HepG2 (cell line): ENCODE measurements around the gene COL4A2. TPM values are rescaled to one million over a fixed set of nuclear protein-coding genes. Genes with fewer than 3 reads are reported as not detected.

Source experiments
- CEBPB ChIP-seq: IDR thresholded peaks from 2 replicates; pipeline ENCODE4 v1.6.1; 2011; ENCODE audit warnings: low read depth, low read length, improper control_type of control experiment, borderline replicate concordance
- CEBPG ChIP-seq: IDR thresholded peaks from 2 replicates; pipeline ENCODE4 v1.6.1; 2016
- CENPX ChIP-seq: sonication (generic); formaldehyde crosslinking; IDR thresholded peaks from 2 replicates; pipeline ENCODE4 v1.9.0; 2021; ENCODE audit warnings: mild to moderate bottlenecking, missing genetic modification reagents, moderate library complexity
- FOXA3 ChIP-seq: IDR thresholded peaks from 2 replicates; pipeline ENCODE4 v1.6.1; 2016; ENCODE audit warnings: missing genetic modification reagents, missing compliant biosample characterization
- HNF4A ChIP-seq: sonication (generic); formaldehyde crosslinking; IDR thresholded peaks from 2 replicates; pipeline ENCODE4 v1.4.0; 2020; ENCODE audit warnings: missing genetic modification reagents
- HNRNPK ChIP-seq: fragments of 200-400 bp; formaldehyde crosslinking; IDR thresholded peaks from 2 replicates; pipeline ENCODE4 v1.6.1; 2018; ENCODE audit warnings: low read length, low read depth, moderate library complexity, mild to moderate bottlenecking; ENCODE audit not compliant: poor library complexity, severe bottlenecking
- IRF9 ChIP-seq: sonication (generic); formaldehyde crosslinking; IDR thresholded peaks from 2 replicates; pipeline ENCODE4 v1.8.0; 2022; ENCODE audit warnings: missing genetic modification reagents, mild to moderate bottlenecking, borderline replicate concordance
- JARID2 ChIP-seq: sonication (generic); formaldehyde crosslinking; IDR thresholded peaks from 2 replicates; pipeline ENCODE4 v1.8.1; 2023; ENCODE audit warnings: missing genetic modification reagents, inconsistent platforms; ENCODE audit not compliant: insufficient replicate concordance
- KLF15 ChIP-seq: sonication (generic); formaldehyde crosslinking; IDR thresholded peaks from 2 replicates; pipeline ENCODE4 v1.8.1; 2023; ENCODE audit warnings: borderline replicate concordance, mild to moderate bottlenecking, inconsistent platforms, missing genetic modification reagents, mixed read lengths
- MTA1 ChIP-seq: sonication (generic); formaldehyde crosslinking; IDR thresholded peaks from 2 replicates; pipeline ENCODE4 v1.4.0; 2020; ENCODE audit warnings: missing genetic modification reagents, mild to moderate bottlenecking, borderline replicate concordance
- SNRNP70 ChIP-seq: fragments of 200-400 bp; formaldehyde crosslinking; IDR thresholded peaks from 2 replicates; pipeline ENCODE4 v1.6.1; 2017; ENCODE audit warnings: mild to moderate bottlenecking, low read depth, low read length, moderate library complexity
- TCF7 ChIP-seq: sonication (generic); IDR thresholded peaks from 2 replicates; pipeline ENCODE4 v1.6.1; 2016; ENCODE audit warnings: antibody characterized with exemption, low read depth
- TRIM22 ChIP-seq: fragments of 450-650 bp; IDR thresholded peaks from 2 replicates; pipeline ENCODE4 v1.6.1; 2017
- ZNF44 ChIP-seq: sonication (generic); formaldehyde crosslinking; IDR thresholded peaks from 2 replicates; pipeline ENCODE4 v1.5.1; 2020; ENCODE audit warnings: mild to moderate bottlenecking, missing genetic modification reagents
- ZNF724P ChIP-seq: sonication (generic); formaldehyde crosslinking; IDR thresholded peaks from 2 replicates; pipeline ENCODE4 v1.8.0; 2022; ENCODE audit warnings: missing genetic modification reagents, borderline replicate concordance
- ZNF784 ChIP-seq: sonication (generic); formaldehyde crosslinking; IDR thresholded peaks from 2 replicates; pipeline ENCODE4 v1.5.1; 2020; ENCODE audit warnings: missing genetic modification reagents, mild to moderate bottlenecking, borderline replicate concordance
- ZNF792 ChIP-seq: IDR thresholded peaks from 2 replicates; pipeline ENCODE4 v1.6.1; 2016
- polyA plus RNA-seq, 8 experiments: library from polyadenylated mRNA; depleted of rRNA in 3 of 8; stranded (reverse) in 7 of 8; unstranded in 1 of 8; fragments of >200 nt; fragmentation: Illumina TruSeq in 4 of 8; extraction: Trizol in 4 of 8; gene quantifications; 2 replicates each; pipeline versions ENCODE4 v1.2.1 to v1.2.3, GENCODE V29; 2011 to 2016; ENCODE audit warnings: low read depth in 4 of 8, missing spikeins in 1 of 8, mixed read lengths in 1 of 8; ENCODE audit not compliant: insufficient read depth in 1 of 8
- total RNA-seq, 5 experiments: library from RNA; depleted of rRNA; stranded (reverse); fragments of >200 nt; fragmentation: Illumina TruSeq; extraction: Trizol; gene quantifications; 2 replicates each; pipeline ENCODE4 v1.2.3, GENCODE V29; 2016; ENCODE audit warnings: low read depth in 1 of 5
- TF ChIP-seq, protein P1 (sequence below): sonication (generic); formaldehyde crosslinking; IDR thresholded peaks from 2 replicates; pipeline ENCODE4 v1.4.0; 2020; ENCODE audit warnings: missing genetic modification reagents, borderline replicate concordance
- TF ChIP-seq, protein P2 (sequence below): IDR thresholded peaks from 2 replicates; pipeline ENCODE4 v1.6.1; 2016; ENCODE audit warnings: low read depth, control low read depth
- TF ChIP-seq, protein P3 (sequence below): sonication (generic); formaldehyde crosslinking; IDR thresholded peaks from 2 replicates; pipeline ENCODE4 v1.4.0; 2020; ENCODE audit warnings: mild to moderate bottlenecking, missing genetic modification reagents
- TF ChIP-seq, protein P4 (sequence below): sonication (generic); formaldehyde crosslinking; IDR thresholded peaks from 2 replicates; pipeline ENCODE4 v1.4.0; 2020; ENCODE audit warnings: missing genetic modification reagents, mild to moderate bottlenecking, borderline replicate concordance

Gene COL4A2
- total and polyA plus RNA-seq, 2 of the 13 experiments (the other 11 are each of a cell fraction or from before 2014, with no cell fraction given) = 0.22 to 1.9 TPM

DNA sequence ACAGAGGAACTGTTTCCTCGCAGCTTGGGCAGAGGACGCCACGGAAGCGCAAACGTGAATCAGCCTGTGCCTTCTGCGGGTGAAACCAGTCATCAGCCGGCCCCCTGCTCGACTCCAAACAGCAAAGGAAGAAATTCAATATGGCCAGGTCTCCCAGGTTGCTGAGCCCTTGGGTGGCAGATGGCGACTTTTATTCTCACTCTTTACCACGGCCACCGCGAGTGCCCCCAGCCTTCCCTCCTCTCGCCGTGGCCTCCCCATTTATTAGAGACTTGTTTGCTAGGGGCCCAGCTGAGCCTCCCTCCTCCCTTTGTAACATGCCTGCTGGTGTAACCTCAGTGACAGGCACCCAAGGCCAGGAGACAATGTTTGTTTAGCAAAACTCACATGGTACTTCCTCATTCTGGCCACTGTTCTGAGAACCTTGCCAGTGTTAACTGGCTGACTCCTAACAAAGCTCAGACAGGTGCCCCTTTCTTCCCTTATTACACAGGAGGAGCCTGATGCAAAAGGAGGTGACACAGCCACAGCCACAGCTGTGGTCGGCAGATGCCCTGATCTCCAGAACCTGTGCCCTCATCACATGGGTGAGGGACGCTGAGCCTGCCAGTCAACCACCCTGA lies 248.6 kb downstream of the COL4A2 start (continued):
- TF ChIP-seq ZNF44 (CRISPR knock-in tag) = no peak
- TF ChIP-seq FOXA3 (CRISPR knock-in tag) = peak; percentile 87
- no peak for TF ChIP-seq SNRNP70
- no peak for TF ChIP-seq HNRNPK
- TF ChIP-seq CEBPB = no peak
- TF ChIP-seq, protein P1, sequence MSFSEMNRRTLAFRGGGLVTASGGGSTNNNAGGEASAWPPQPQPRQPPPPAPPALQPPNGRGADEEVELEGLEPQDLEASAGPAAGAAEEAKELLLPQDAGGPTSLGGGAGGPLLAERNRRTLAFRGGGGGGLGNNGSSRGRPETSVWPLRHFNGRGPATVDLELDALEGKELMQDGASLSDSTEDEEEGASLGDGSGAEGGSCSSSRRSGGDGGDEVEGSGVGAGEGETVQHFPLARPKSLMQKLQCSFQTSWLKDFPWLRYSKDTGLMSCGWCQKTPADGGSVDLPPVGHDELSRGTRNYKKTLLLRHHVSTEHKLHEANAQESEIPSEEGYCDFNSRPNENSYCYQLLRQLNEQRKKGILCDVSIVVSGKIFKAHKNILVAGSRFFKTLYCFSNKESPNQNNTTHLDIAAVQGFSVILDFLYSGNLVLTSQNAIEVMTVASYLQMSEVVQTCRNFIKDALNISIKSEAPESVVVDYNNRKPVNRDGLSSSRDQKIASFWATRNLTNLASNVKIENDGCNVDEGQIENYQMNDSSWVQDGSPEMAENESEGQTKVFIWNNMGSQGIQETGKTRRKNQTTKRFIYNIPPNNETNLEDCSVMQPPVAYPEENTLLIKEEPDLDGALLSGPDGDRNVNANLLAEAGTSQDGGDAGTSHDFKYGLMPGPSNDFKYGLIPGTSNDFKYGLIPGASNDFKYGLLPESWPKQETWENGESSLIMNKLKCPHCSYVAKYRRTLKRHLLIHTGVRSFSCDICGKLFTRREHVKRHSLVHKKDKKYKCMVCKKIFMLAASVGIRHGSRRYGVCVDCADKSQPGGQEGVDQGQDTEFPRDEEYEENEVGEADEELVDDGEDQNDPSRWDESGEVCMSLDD (CRISPR knock-in tag) = no peak
- no peak for TF ChIP-seq JARID2
- 0 out of 2 replicates have a peak, but pooled peaks have one; percentile 31 for TF ChIP-seq HNF4A
- no peak for TF ChIP-seq ZNF724P (CRISPR knock-in tag)
- TF ChIP-seq TRIM22 = no peak
- TF ChIP-seq, protein P2, sequence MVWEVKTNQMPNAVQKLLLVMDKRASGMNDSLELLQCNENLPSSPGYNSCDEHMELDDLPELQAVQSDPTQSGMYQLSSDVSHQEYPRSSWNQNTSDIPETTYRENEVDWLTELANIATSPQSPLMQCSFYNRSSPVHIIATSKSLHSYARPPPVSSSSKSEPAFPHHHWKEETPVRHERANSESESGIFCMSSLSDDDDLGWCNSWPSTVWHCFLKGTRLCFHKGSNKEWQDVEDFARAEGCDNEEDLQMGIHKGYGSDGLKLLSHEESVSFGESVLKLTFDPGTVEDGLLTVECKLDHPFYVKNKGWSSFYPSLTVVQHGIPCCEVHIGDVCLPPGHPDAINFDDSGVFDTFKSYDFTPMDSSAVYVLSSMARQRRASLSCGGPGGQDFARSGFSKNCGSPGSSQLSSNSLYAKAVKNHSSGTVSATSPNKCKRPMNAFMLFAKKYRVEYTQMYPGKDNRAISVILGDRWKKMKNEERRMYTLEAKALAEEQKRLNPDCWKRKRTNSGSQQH (CRISPR knock-in tag) = 0 out of 2 replicates have a peak, but pooled peaks have one; percentile 70
- no peak for TF ChIP-seq CENPX (CRISPR knock-in tag)
- TF ChIP-seq, protein P3, sequence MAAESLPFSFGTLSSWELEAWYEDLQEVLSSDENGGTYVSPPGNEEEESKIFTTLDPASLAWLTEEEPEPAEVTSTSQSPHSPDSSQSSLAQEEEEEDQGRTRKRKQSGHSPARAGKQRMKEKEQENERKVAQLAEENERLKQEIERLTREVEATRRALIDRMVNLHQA (CRISPR knock-in tag) = no peak
- no peak for TF ChIP-seq TCF7
- TF ChIP-seq CEBPG (CRISPR knock-in tag) = peak; percentile 56
- TF ChIP-seq ZNF784 (CRISPR knock-in tag) = no peak
- no peak for TF ChIP-seq IRF9 (CRISPR knock-in tag)
- no peak for TF ChIP-seq ZNF792 (CRISPR knock-in tag)
- TF ChIP-seq KLF15 (CRISPR knock-in tag) = no peak
- no peak for TF ChIP-seq MTA1 (CRISPR knock-in tag)
- TF ChIP-seq, protein P4, sequence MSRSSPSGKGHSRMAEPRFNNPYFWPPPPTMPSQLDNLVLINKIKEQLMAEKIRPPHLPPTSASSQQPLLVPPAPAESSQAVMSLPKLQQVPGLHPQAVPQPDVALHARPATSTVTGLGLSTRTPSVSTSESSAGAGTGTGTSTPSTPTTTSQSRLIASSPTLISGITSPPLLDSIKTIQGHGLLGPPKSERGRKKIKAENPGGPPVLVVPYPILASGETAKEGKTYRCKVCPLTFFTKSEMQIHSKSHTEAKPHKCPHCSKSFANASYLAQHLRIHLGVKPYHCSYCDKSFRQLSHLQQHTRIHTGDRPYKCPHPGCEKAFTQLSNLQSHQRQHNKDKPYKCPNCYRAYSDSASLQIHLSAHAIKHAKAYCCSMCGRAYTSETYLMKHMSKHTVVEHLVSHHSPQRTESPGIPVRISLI (CRISPR knock-in tag) = no peak
